Psoas muscle (tissue), 8 donors: Measurements from ENCODE around the gene SPACA5B. TPM values are rescaled to one million over a fixed set of nuclear protein-coding genes. Genes with fewer than 3 reads are reported as not detected.
A peak's percentile ranks its signal among the peaks of the same experiment; 100 is the strongest.
"Not testable (repeated sequence)": the region's sequence is repeated elsewhere in the genome, so short reads cannot be mapped to it uniquely, and the experiment has no call there.

ENCODE experiments used
- ATAC-seq, 4 donors: fragments of 200-7000 bp; cut with Tn5 transposase; one replicate each; pipeline ENCODE4 v1.9.1; 2020; ENCODE audit warnings: moderate library complexity in 3 of 4, mild to moderate bottlenecking in 2 of 4
- DNase-seq, 2 donors: peaks; one replicate each; pipeline ENCODE4 v3.0.0-alpha.2; 2020
- H3K27ac ChIP-seq: fragments of 200-600 bp; one replicate; pipeline ENCODE4 v1.8.0; 2022
- H3K27me3 ChIP-seq, 3 donors: fragments of 200-600 bp in 1 of 3; one replicate each; pipeline versions ENCODE4 v1.6.1 to v1.8.0; 2013 to 2022; ENCODE audit warnings: low read length in 2 of 3, mild to moderate bottlenecking in 2 of 3, moderate library complexity in 1 of 3; ENCODE audit not compliant: insufficient read depth in 3 of 3
- H3K36me3 ChIP-seq, 2 donors: fragments of 200-600 bp in 1 of 2; one replicate each; pipeline versions ENCODE4 v1.6.1 to v1.8.0; 2013 to 2022; ENCODE audit warnings: low read depth in 1 of 2, mild to moderate bottlenecking in 1 of 2, moderate library complexity in 1 of 2; ENCODE audit not compliant: insufficient read depth in 1 of 2
- H3K4me1 ChIP-seq: fragments of 200-600 bp; one replicate; pipeline ENCODE4 v1.8.0; 2022
- H3K4me3 ChIP-seq: fragments of 200-600 bp; one replicate; pipeline ENCODE4 v1.8.0; 2022; ENCODE audit warnings: mild to moderate bottlenecking
- H3K9me3 ChIP-seq: fragments of 200-600 bp; one replicate; pipeline ENCODE4 v1.8.0; 2022
- WGBS, 3 donors: extraction: QIAGEN DNeasy Blood & Tissue Kit; methylation state at CpG; one replicate each; pipeline versions ENCODE4 v1.1.6 to v1.1.7; 2013; 5-methylcytosine and 5-hydroxymethylcytosine counted together
- intact Hi-C, 2 donors: fragments of 100-400 bp; cut with DNase I; formaldehyde crosslinking; loops; one replicate each; pipeline versions ENCODE4 v1.11.0 to v1.14.2; 2022
- long read RNA-seq, 2 donors: library from polyadenylated mRNA; unstranded; transcript quantifications; one replicate each; pipeline ENCODE4 v2.0.0, GENCODE V29; 2021
- polyA plus RNA-seq, 3 donors: library from polyadenylated mRNA; stranded (reverse); fragments of 200-250 nt; gene quantifications; one replicate each; pipeline ENCODE4 v1.2.3, GENCODE V29; 2013
- total RNA-seq, 4 donors: library from RNA; stranded (reverse); fragmentation: NEBNext Ultra II Directional in 2 of 4; extraction: Animal tissue kit (Norgen Biotek cat#: 25700) in 2 of 4; gene quantifications; one replicate each; pipeline versions ENCODE4 v1.2.1 to v1.2.4, GENCODE V29; 2021 to 2023
- TF ChIP-seq, protein P1 (sequence below): fragments of 200-600 bp; IDR thresholded peaks from one replicate; pipeline ENCODE4 v1.8.0; 2022; ENCODE audit warnings: antibody characterized with exemption
- donor health status: healthy with polysubstance abuse.
- donor health status: DM: no; HTN: no; CAD: no; lungs with moderate emphysema.
- donor health status: Bipolar disorder and iron deficiency.
- donor health status: healthy.
- donor health status: DM: yes; HTN: yes; CAD: no.
- donor health status: DM: no; HTN: no; CAD: no.
- donor health status: DM: no; HTN: no; CAD: no.
- donor health status: DM: yes; HTN: yes; CAD: no.

SPACA5B gene
- total RNA-seq = not detected
- polyA plus RNA-seq = not detected
- long read RNA-seq, donor 1 = 0 reads
- long read RNA-seq, donor 2 = 0 reads

DNA sequence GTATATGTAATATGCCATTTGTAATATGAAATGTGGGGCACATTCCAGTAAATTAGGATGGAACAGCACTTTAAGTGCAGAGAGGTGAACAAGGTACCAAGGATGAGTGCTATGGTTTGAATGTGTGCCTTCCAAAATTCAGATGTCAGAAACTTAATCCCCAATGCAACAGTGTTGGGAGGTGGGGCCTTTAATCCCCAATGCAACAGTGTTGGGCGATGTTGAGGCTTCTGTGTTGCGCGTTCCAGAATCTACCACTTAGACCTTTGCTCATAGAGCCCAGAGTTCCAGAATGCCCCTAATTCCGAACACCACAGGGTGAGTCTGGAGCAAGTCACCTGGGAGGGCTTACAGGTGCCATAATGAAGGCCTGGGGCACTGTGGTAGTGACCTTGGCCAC lies at the start of gene SPACA5B:
SPACA5B (plus strand) TSS at position 301 of the 400 bp plus-strand sequence; CDS start at position 363, 62 bp downstream.
- H3K4me3 ChIP-seq, intact Hi-C loops, H3K9me3 ChIP-seq, H3K36me3 ChIP-seq, H3K27ac ChIP-seq, ATAC-seq, DNase-seq, H3K4me1 ChIP-seq, H3K27me3 ChIP-seq: not testable (repeated sequence)
- WGBS, 3 donors = no CpG with 5 or more reads among the region's 4 CpGs

DNA sequence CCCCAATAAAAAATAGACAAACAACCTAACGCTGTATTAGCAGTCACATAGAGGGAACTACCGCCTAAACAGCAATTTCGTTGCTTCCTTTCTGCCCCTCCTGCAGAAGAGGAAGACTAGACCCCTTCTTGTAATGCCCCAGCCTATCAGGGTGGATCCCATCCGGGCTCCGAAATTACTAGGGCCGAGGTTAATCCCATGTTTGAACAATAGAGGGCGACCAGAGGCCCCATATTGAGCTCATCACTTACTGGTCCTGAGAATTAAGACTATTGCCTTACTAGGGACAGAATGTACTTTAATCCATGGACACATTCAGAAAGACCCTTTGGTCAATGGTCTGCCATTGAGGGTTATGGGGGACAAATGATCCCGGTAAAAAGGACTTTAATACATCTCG lies 47.2 kb upstream of the SPACA5B start:
- Histone ChIP-seq H3K9me3 (no peaks in the 10 kb centered on the region), H3K4me3 (no peak overlapping the region), H3K27ac (no peak overlapping the region), H3K27me3 (peaks cover 0 to 4% (median 0%) of the 10 kb centered on the region in 3 donors), H3K36me3 (no peaks in the 10 kb centered on the region), H3K4me1 (no peaks in the 10 kb centered on the region)
- intact Hi-C loops = loop anchor here in 1 of 2 donors (10.0 kb wide), 1 partner anchor 432 kb away; no protein-coding TSS in a partner anchor
- ATAC-seq = peak in 1 of 4 donors; percentile 66
- TF ChIP-seq, protein P1, sequence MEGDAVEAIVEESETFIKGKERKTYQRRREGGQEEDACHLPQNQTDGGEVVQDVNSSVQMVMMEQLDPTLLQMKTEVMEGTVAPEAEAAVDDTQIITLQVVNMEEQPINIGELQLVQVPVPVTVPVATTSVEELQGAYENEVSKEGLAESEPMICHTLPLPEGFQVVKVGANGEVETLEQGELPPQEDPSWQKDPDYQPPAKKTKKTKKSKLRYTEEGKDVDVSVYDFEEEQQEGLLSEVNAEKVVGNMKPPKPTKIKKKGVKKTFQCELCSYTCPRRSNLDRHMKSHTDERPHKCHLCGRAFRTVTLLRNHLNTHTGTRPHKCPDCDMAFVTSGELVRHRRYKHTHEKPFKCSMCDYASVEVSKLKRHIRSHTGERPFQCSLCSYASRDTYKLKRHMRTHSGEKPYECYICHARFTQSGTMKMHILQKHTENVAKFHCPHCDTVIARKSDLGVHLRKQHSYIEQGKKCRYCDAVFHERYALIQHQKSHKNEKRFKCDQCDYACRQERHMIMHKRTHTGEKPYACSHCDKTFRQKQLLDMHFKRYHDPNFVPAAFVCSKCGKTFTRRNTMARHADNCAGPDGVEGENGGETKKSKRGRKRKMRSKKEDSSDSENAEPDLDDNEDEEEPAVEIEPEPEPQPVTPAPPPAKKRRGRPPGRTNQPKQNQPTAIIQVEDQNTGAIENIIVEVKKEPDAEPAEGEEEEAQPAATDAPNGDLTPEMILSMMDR = peak; percentile 39
- DNase-seq = no peak
- WGBS, 3 donors = 11 to 15% (median 15%) methylated on average over 8 to 9 of the region's 9 CpGs

DNA sequence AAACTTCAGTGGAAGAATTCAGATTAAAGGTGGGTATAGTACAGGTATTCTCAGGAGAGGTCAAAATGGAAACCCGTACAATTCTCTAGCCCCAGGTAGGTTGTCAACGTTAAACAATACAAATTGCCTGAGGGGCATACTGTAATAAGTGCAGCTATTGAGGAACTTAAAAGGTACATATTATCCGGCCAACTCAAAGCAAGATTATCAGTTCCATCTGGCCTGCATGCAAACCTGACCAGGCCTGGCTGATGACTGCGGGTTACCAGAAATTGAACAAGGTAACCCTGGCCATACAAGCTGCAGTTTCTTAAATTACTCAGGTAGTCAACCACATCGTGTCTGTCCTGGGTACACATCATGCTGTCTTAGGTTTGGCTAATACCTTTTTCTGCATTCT lies 46.7 kb upstream of the SPACA5B start:
- 77 to 93% (median 86%) methylated on average over 5 of the region's 5 CpGs for WGBS, 3 donors
- ATAC-seq = no peak
- intact Hi-C loops = loop anchor here in 1 of 2 donors (10.0 kb wide), 1 partner anchor 431 kb away; no protein-coding TSS in a partner anchor

DNA sequence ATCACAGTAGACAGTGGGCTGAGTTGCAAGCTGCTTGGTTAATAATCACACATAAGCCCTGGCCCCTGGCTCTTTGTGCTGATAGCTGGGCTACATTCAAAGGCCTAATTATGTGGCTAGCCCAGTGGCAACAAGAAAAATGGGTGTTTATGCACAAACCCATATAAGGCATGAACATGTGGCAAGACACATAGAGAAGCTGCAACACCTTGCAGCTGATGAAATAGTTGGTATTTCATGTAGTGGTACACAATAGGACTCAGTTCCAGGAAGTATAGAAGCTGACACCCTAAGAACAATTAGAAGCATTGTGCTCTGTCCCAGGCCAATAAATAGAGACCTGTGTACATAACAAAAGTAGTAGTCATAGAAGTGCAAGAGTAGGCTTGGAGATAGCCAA lies 44.3 kb upstream of the SPACA5B start:
- H3K4me3 ChIP-seq = no peak overlapping the region
- TF ChIP-seq, protein P1 = no peak
- H3K4me1 ChIP-seq = no peaks in the 10 kb centered on the region
- H3K36me3 ChIP-seq = no peaks in the 10 kb centered on the region
- intact Hi-C loops = loop anchor here in 1 of 2 donors (10.0 kb wide), 1 partner anchor 429 kb away; no protein-coding TSS in a partner anchor
- no peak overlapping the region for H3K27ac ChIP-seq
- DNase-seq (no peak), ATAC-seq (no peak)
- no peaks in the 10 kb centered on the region for H3K9me3 ChIP-seq
- H3K27me3 ChIP-seq = peaks cover 0 to 4% (median 0%) of the 10 kb centered on the region in 3 donors

More for the DNA sequence above, 46.7 kb upstream of the SPACA5B start:
- Histone ChIP-seq H3K27ac (no peak overlapping the region), H3K4me3 (no peak overlapping the region), H3K4me1 (no peaks in the 10 kb centered on the region), H3K27me3 (peaks cover 0 to 4% (median 0%) of the 10 kb centered on the region in 3 donors), H3K36me3 (no peaks in the 10 kb centered on the region), H3K9me3 (no peaks in the 10 kb centered on the region)
- DNase-seq = no peak
- TF ChIP-seq, protein P1 = no peak

DNA sequence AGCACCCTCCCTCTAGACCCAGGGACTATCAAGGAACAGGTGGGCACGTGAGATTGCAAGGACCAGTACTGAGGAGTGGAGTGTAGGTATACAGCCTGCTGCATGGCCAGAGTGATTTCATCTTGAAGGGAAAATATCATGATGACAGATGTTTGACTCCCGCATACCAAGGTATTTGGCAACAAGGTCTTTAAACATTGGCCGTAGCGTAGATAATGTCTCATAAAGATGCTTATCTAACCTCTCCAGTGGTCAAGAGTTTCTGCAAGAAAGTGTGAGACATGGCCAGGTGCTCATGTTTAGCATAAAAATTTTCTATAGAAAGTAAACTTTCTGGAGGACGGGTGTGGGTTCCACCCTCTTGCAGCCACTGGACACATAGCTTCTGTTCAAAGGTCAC lies 40.3 kb upstream of the SPACA5B start:
- WGBS, 3 donors = 64 to 72% (median 64%) methylated on average over 5 of the region's 5 CpGs
- no peaks in the 10 kb centered on the region for H3K4me1 ChIP-seq
- intact Hi-C loops = no loop called here
- no peaks in the 10 kb centered on the region for H3K9me3 ChIP-seq
- TF ChIP-seq, protein P1 = no peak
- no peak overlapping the region for H3K27ac ChIP-seq
- no peak overlapping the region for H3K4me3 ChIP-seq
- DNase-seq (no peak), ATAC-seq (no peak)
- no peaks in the 10 kb centered on the region for H3K27me3 ChIP-seq
- H3K36me3 ChIP-seq = no peaks in the 10 kb centered on the region

DNA sequence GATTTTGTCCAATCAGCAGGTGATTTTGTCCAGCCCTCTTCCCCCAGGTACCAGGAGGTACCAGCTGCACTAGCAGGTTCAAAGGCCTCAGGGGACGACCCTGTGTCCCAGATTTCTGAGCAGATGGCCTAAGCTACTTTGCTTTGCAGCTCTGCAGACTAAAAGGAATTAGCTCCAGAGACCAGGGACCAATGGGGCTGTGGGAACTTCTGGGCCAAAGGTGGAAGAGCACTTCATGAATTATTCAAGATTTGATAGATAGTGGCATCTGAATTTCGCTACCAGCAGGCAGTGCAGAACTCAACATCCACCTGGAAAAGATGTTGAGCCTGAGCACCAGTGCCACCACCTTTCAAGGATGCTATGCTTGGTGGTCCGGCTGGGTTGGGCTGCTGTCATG lies 37.9 kb upstream of the SPACA5B start:
- intact Hi-C loops, H3K4me3 ChIP-seq, H3K27me3 ChIP-seq, H3K4me1 ChIP-seq, DNase-seq, ATAC-seq, H3K9me3 ChIP-seq, H3K27ac ChIP-seq, H3K36me3 ChIP-seq: not testable (repeated sequence)
- WGBS, 3 donors = 49 to 82% (median 76%) methylated on average over 3 of the region's 3 CpGs
